Astrocyte (in vitro differentiated cells and primary cell): ENCODE measurements around the gene FNDC7. TPM values are rescaled to one million over a fixed set of nuclear protein-coding genes. Genes with fewer than 3 reads are reported as not detected.

Experiments
- DNase-seq: peaks from one replicate; pipeline ENCODE4 v3.0.0-alpha.2; 2010; ENCODE audit warnings: low read depth
- FAIRE-seq: peaks from 2 replicates; lab custom pipeline; 2011; peaks lifted over from hg19 to GRCh38; lab: Jason Lieb, UNC
- H2AFZ ChIP-seq: 2 replicates; pipeline ENCODE4 v1.6.0; 2012; ENCODE audit warnings: low read depth, low read length, inconsistent platforms
- H3K27ac ChIP-seq: 2 replicates; pipeline ENCODE4 v1.5.1; 2011; ENCODE audit warnings: low read depth, low read length, inconsistent platforms
- H3K27me3 ChIP-seq: 2 replicates; pipeline ENCODE4 v1.6.0; 2011; ENCODE audit warnings: low read length, inconsistent platforms; ENCODE audit not compliant: insufficient read depth
- H3K36me3 ChIP-seq: 2 replicates; pipeline ENCODE4 v1.5.1; 2011; ENCODE audit warnings: low read length, inconsistent platforms; ENCODE audit not compliant: insufficient read depth
- H3K4me1 ChIP-seq: 2 replicates; pipeline ENCODE4 v1.5.1; 2011; ENCODE audit warnings: low read length, inconsistent platforms; ENCODE audit not compliant: insufficient read depth
- H3K4me2 ChIP-seq: 2 replicates; pipeline ENCODE4 v1.6.0; 2012; ENCODE audit warnings: low read length, inconsistent platforms
- H3K4me3 ChIP-seq: 2 replicates; pipeline ENCODE4 v1.5.1; 2011; ENCODE audit warnings: low read depth, mild to moderate bottlenecking, low read length, inconsistent platforms; ENCODE audit not compliant: insufficient read depth
- H3K79me2 ChIP-seq: 2 replicates; pipeline ENCODE4 v1.6.0; 2012; ENCODE audit warnings: mild to moderate bottlenecking, low read length, inconsistent platforms; ENCODE audit not compliant: insufficient read depth
- H3K9ac ChIP-seq: 2 replicates; pipeline ENCODE4 v1.6.0; 2012; ENCODE audit warnings: mild to moderate bottlenecking, low read length, inconsistent platforms
- H3K9me3 ChIP-seq: 2 replicates; pipeline ENCODE4 v1.5.1; 2012; ENCODE audit warnings: low read depth, mild to moderate bottlenecking, low read length, inconsistent platforms; ENCODE audit not compliant: insufficient read depth
- H4K20me1 ChIP-seq: 2 replicates; pipeline ENCODE4 v1.6.0; 2012; ENCODE audit warnings: low read length, inconsistent platforms; ENCODE audit not compliant: insufficient read depth
- H3K27ac Mint-ChIP-seq: one replicate; pipeline ENCODE4 v1.8.0; 2021; ENCODE audit warnings: mild to moderate bottlenecking, mixed read lengths; ENCODE audit not compliant: unreplicated experiment
- H3K27me3 Mint-ChIP-seq: one replicate; pipeline ENCODE4 v1.8.0; 2021; ENCODE audit warnings: low read depth, mixed read lengths; ENCODE audit not compliant: unreplicated experiment
- H3K36me3 Mint-ChIP-seq: one replicate; pipeline ENCODE4 v1.8.0; 2021; ENCODE audit warnings: low read depth, mixed read lengths; ENCODE audit not compliant: unreplicated experiment
- H3K4me1 Mint-ChIP-seq: one replicate; pipeline ENCODE4 v1.8.0; 2021; ENCODE audit warnings: low read depth, mixed read lengths; ENCODE audit not compliant: unreplicated experiment
- H3K4me3 Mint-ChIP-seq: one replicate; pipeline ENCODE4 v1.8.0; 2021; ENCODE audit warnings: mild to moderate bottlenecking, moderate library complexity, mixed read lengths; ENCODE audit not compliant: unreplicated experiment
- H3K9me3 Mint-ChIP-seq: one replicate; pipeline ENCODE4 v1.8.0; 2021; ENCODE audit warnings: mild to moderate bottlenecking, mixed read lengths; ENCODE audit not compliant: unreplicated experiment
- EZH2 ChIP-seq: IDR thresholded peaks from 2 replicates; pipeline ENCODE4 v1.6.1; 2012; ENCODE audit warnings: mild to moderate bottlenecking, low read length, inconsistent platforms; ENCODE audit not compliant: insufficient read depth
- total RNA-seq: library from RNA; stranded (reverse); gene quantifications from 2 replicates; pipeline ENCODE4 v1.2.1, GENCODE V29; 2021
- TF ChIP-seq, protein P1 (sequence below): IDR thresholded peaks from 2 replicates; pipeline ENCODE4 v1.5.1; 2011; ENCODE audit warnings: low read depth, mild to moderate bottlenecking, inconsistent platforms, low read length, moderate library complexity; ENCODE audit not compliant: insufficient read depth

The FNDC7 gene
- total RNA-seq, 1 donor from 2014 or later: 0.20 TPM

DNA sequence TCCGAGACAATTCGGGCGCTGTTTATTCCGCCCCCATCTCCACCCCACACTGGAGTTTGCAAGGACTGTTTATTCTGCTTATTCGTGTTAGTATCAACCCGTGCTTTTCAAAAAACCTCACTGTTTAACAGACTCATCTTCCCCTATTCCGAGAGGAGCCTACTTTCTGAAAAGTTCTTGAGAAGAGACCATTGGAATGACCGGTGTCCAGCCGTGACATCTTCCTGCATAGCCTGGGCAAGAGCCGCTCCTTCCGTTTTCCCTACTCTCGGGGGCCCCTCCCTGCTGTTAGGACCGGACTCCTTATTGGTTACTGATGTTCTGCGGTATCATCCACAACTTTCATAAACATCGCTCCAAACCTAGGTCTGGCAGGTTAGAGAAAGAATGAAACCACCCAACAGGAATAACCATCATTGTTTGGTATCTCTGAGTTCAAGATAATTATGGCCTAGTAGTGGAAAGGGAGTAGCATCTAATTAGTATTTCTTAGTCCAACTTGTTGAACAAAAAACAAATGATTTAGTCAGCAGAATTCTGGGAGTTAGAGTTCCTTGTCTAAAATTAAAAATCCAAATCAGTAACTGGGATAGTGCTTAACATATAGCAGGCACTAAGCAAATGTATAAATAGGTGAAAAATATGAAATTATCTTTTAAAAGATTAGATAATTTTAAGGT, 34.6 kb downstream of the FNDC7 start:
- Mint-ChIP-seq H3K27ac (peak overlapping the region; percentile 99), H3K27me3 (peaks cover 2% of the 10 kb centered on the region), H3K4me3 (peak overlapping the region; percentile 99), H3K4me1 (peaks cover 7% of the 10 kb centered on the region), H3K9me3 (no peaks in the 10 kb centered on the region), H3K36me3 (no peaks in the 10 kb centered on the region)
- Histone ChIP-seq H3K9ac (peak overlapping the region; percentile 96), H3K36me3 (peaks cover 2% of the 10 kb centered on the region), H3K4me2 (peak overlapping the region; percentile 86), H3K27ac (peak overlapping the region; percentile 96), H3K4me3 (peak overlapping the region; percentile 72), H3K9me3 (no peaks in the 10 kb centered on the region), H4K20me1 (peaks cover 20% of the 10 kb centered on the region), H3K79me2 (peaks cover 45% of the 10 kb centered on the region), H3K27me3 (peaks cover under 1% of the 10 kb centered on the region), H3K4me1 (no peaks in the 10 kb centered on the region), H2AFZ (peak overlapping the region; percentile 82)
- TF ChIP-seq, protein P1, sequence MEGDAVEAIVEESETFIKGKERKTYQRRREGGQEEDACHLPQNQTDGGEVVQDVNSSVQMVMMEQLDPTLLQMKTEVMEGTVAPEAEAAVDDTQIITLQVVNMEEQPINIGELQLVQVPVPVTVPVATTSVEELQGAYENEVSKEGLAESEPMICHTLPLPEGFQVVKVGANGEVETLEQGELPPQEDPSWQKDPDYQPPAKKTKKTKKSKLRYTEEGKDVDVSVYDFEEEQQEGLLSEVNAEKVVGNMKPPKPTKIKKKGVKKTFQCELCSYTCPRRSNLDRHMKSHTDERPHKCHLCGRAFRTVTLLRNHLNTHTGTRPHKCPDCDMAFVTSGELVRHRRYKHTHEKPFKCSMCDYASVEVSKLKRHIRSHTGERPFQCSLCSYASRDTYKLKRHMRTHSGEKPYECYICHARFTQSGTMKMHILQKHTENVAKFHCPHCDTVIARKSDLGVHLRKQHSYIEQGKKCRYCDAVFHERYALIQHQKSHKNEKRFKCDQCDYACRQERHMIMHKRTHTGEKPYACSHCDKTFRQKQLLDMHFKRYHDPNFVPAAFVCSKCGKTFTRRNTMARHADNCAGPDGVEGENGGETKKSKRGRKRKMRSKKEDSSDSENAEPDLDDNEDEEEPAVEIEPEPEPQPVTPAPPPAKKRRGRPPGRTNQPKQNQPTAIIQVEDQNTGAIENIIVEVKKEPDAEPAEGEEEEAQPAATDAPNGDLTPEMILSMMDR: no peak
- TF ChIP-seq EZH2: no peak
- DNase-seq (peak; percentile 83), FAIRE-seq (no peak)

DNA sequence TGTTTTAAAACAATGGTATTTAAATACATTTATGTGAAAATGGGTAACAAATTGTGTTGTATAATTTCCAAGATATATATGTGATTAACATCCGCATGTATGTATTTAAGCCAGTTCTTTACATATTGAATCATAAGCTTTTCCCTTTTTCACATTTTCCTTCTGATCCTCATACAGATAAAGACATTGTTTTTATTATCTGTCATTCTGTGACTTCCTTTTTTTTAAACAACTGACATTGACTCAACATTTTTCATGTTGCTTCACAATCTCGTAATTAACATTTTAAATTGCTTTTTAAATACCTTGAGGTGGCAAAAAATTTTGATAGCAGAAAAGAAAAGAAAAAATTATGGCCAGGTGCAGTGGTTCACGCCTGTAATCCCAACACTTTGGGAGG, 35.2 kb downstream of the FNDC7 start:
- H3K36me3 ChIP-seq: peaks cover 2% of the 10 kb centered on the region
- Mint-ChIP-seq H3K27me3 (no peaks in the 10 kb centered on the region), H3K9me3 (no peaks in the 10 kb centered on the region), H3K4me3 (peak overlapping the region; percentile 99), H3K36me3 (no peaks in the 10 kb centered on the region), H3K27ac (no peak overlapping the region), H3K4me1 (peaks cover 7% of the 10 kb centered on the region)
- H2AFZ ChIP-seq: no peak overlapping the region
- peak overlapping the region; percentile 86 for H3K4me2 ChIP-seq
- H4K20me1 ChIP-seq: peaks cover 20% of the 10 kb centered on the region
- DNase-seq: no peak
- no peak for TF ChIP-seq EZH2
- TF ChIP-seq, protein P1: no peak
- H3K27ac ChIP-seq: no peak overlapping the region
- H3K27me3 ChIP-seq: no peaks in the 10 kb centered on the region
- H3K9me3 ChIP-seq: no peaks in the 10 kb centered on the region
- H3K79me2 ChIP-seq: peaks cover 45% of the 10 kb centered on the region
- H3K4me3 ChIP-seq: no peak overlapping the region
- no peaks in the 10 kb centered on the region for H3K4me1 ChIP-seq
- no peak overlapping the region for H3K9ac ChIP-seq
- FAIRE-seq: no peak

DNA sequence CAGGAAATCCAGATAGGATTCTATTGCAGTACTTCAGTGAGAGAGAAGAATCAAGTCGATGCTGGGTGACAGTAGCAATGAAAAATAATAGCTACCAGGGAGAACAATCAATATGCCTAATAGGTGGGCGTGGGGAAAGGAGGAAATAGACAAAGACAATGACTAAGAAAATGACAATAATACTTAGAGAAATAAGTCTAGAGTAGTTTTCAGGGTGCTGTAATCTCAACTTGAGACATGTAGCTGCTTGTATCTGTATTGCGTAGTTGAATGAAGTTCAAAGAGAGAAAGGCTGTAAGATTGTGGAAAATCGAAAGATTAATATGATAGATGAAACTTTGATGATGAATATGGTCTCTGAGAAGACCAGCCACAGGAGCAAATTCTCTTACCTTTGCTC, 36.4 kb downstream of the FNDC7 start:
- no peaks in the 10 kb centered on the region for H3K9me3 Mint-ChIP-seq
- H3K4me1 Mint-ChIP-seq: peaks cover 7% of the 10 kb centered on the region

More for the DNA sequence above, 36.4 kb downstream of the FNDC7 start:
- no peak overlapping the region for H3K9ac ChIP-seq
- no peaks in the 10 kb centered on the region for H3K4me1 ChIP-seq
- no peaks in the 10 kb centered on the region for H3K27me3 Mint-ChIP-seq
- no peak overlapping the region for H3K4me2 ChIP-seq
- FAIRE-seq (no peak), DNase-seq (no peak)
- H3K36me3 ChIP-seq: peaks cover 2% of the 10 kb centered on the region
- peaks cover 45% of the 10 kb centered on the region for H3K79me2 ChIP-seq
- no peak overlapping the region for H3K27ac Mint-ChIP-seq
- H3K27me3 ChIP-seq: no peaks in the 10 kb centered on the region
- H4K20me1 ChIP-seq: peaks cover 20% of the 10 kb centered on the region
- no peak overlapping the region for H3K4me3 ChIP-seq
- H3K4me3 Mint-ChIP-seq: peak overlapping the region; percentile 0
- H3K9me3 ChIP-seq: no peaks in the 10 kb centered on the region
- no peak overlapping the region for H3K27ac ChIP-seq
- no peak for TF ChIP-seq EZH2
- TF ChIP-seq, protein P1: no peak
- no peaks in the 10 kb centered on the region for H3K36me3 Mint-ChIP-seq
- no peak overlapping the region for H2AFZ ChIP-seq
